Amygdala (tissue), 56 donors: ENCODE measurements around the gene CHRNA9.
"Not testable (repeated sequence)": the region's sequence is repeated elsewhere in the genome, so short reads cannot be mapped to it uniquely, and the experiment has no call there.

Experiments used
- DNase-seq, 56 donors: peaks; one replicate each; lab custom pipeline; 2025; lab: John Stamatoyannopoulos, UW

CHRNA9 gene

GRCh38 chr4:40375620-40376019, 40.5 kb downstream of the CHRNA9 start:
- DNase-seq = no peak

GRCh38 chr4:40377512-40378365, 42.6 kb downstream of the CHRNA9 start:
- no peak for DNase-seq

- no peak for DNase-seq
Measured at GRCh38 chr4:40378619-40379018, 43.5 kb downstream of the CHRNA9 start.

GRCh38 chr4:40379248-40379647, 44.1 kb downstream of the CHRNA9 start:
- no peak for DNase-seq

GRCh38 chr4:40380647-40381046, 45.5 kb downstream of the CHRNA9 start:
- DNase-seq = no peak

GRCh38 chr4:40388239-40388638, 53.1 kb downstream of the CHRNA9 start:
- DNase-seq = no peak

GRCh38 chr4:40389986-40390385, 54.9 kb downstream of the CHRNA9 start:
- no peak for DNase-seq

- DNase-seq = not testable (repeated sequence)
Measured at GRCh38 chr4:40392241-40392640, 57.1 kb downstream of the CHRNA9 start.

- no peak for DNase-seq
Measured at GRCh38 chr4:40394236-40394635, 59.1 kb downstream of the CHRNA9 start.

GRCh38 chr4:40395166-40395900, 60.2 kb downstream of the CHRNA9 start:
- no peak for DNase-seq

GRCh38 chr4:40395908-40396793, 61.0 kb downstream of the CHRNA9 start:
- no peak for DNase-seq

- no peak for DNase-seq
Measured at GRCh38 chr4:40399578-40399977, 64.4 kb downstream of the CHRNA9 start.

- DNase-seq = no peak
Measured at GRCh38 chr4:40401096-40401495, 66.0 kb downstream of the CHRNA9 start.

- DNase-seq = no peak
Measured at GRCh38 chr4:40401631-40402030, 66.5 kb downstream of the CHRNA9 start.

- no peak for DNase-seq
Measured at GRCh38 chr4:40402556-40402955, 67.4 kb downstream of the CHRNA9 start.

GRCh38 chr4:40403081-40403480, 67.9 kb downstream of the CHRNA9 start:
- no peak for DNase-seq
